HepG2 (cell line): Measurements from ENCODE around the gene TP53. TPM values are rescaled to one million over a fixed set of nuclear protein-coding genes. Genes with fewer than 3 reads are reported as not detected.

Source experiments
- ATAC-seq: fragments of 200-7000 bp; cut with Tn5 transposase; 3 replicates; pipeline ENCODE4 v1.9.1; 2020; ENCODE audit warnings: mild to moderate bottlenecking, moderate library complexity
- BruUV-seq: library from RNA; stranded (reverse); fragments of 400-500 nt; replicated peaks from 2 replicates; lab custom pipeline; 2021; lab: Mats Ljungman, UMichigan
- CTCF ChIA-PET: fragments of 300-600 bp; formaldehyde crosslinking; extraction: SDS; loops from one replicate; lab custom pipeline; 2021; ENCODE audit warnings: low total read pairs, inconsistent platforms, low intra/inter-chr PET ratio; lab: Yijun Ruan, JAX
- POLR2A ChIA-PET: fragments of 350-600 bp; sonication (Branson Sonifier 250); formaldehyde crosslinking; loops from one replicate; lab custom pipeline; 2020; ENCODE audit warnings: antibody characterized with exemption, inconsistent platforms; lab: Yijun Ruan, JAX
- DNase-seq: peaks from one replicate; pipeline ENCODE4 v3.0.0-alpha.2; 2015; ENCODE audit warnings: low spot score
- FAIRE-seq: peaks from 3 replicates; lab custom pipeline; 2011; peaks lifted over from hg19 to GRCh38; lab: Jason Lieb, UNC
- H2AFZ ChIP-seq: one replicate; pipeline ENCODE4 v1.6.1; 2011; ENCODE audit warnings: low read length, inconsistent platforms
- H3K27ac ChIP-seq: fragments of 300-600 bp; 3 replicates; pipeline ENCODE4 v1.8.0; 2011; ENCODE audit warnings: mixed run types, mild to moderate bottlenecking, mixed read lengths, low read length, inconsistent platforms; ENCODE audit not compliant: insufficient read depth; ENCODE audit errors: extremely low read length
- H3K27me3 ChIP-seq, 2 experiments: fragments of 200-600 bp in 1 of 2; 2 replicates in 1 of 2; 3 replicates in 1 of 2; pipeline versions ENCODE4 v1.6.0 to v1.8.0; 2011; ENCODE audit warnings: low read length in 2 of 2, mild to moderate bottlenecking in 2 of 2, moderate library complexity in 2 of 2, inconsistent platforms in 1 of 2; ENCODE audit not compliant: insufficient read depth in 2 of 2, control insufficient read depth in 1 of 2
- H3K36me3 ChIP-seq, 2 experiments: fragments of 200-600 bp in 1 of 2; replicated peaks in 1 of 2; 2 replicates in 1 of 2; 3 replicates in 1 of 2; pipeline versions ENCODE4 v1.5.1 to v1.8.0; 2011; ENCODE audit warnings: low read length in 2 of 2, inconsistent platforms in 1 of 2; ENCODE audit not compliant: insufficient read depth in 2 of 2, control insufficient read depth in 1 of 2
- H3K4me1 ChIP-seq: 2 replicates; pipeline ENCODE4 v1.5.1; 2012; ENCODE audit warnings: low read length, inconsistent platforms; ENCODE audit not compliant: insufficient read depth
- H3K4me2 ChIP-seq: 2 replicates; pipeline ENCODE4 v1.6.0; 2011; ENCODE audit warnings: low read depth, low read length, inconsistent platforms
- H3K4me3 ChIP-seq, 3 experiments: fragments of 200-600 bp in 1 of 3; sonication (generic), shearing (Covaris generic) in 1 of 3; replicated peaks in 1 of 3; 2 replicates each; pipeline ENCODE4 v1.5.1; 2011 to 2016; ENCODE audit warnings: low read length in 3 of 3, inconsistent platforms in 2 of 3, low read depth in 2 of 3, mild to moderate bottlenecking in 2 of 3, control low read depth in 1 of 3, mixed read lengths in 1 of 3; ENCODE audit not compliant: insufficient read depth in 1 of 3
- H3K79me2 ChIP-seq: one replicate; pipeline ENCODE4 v1.6.1; 2011; ENCODE audit warnings: low read length, inconsistent platforms; ENCODE audit not compliant: insufficient read depth
- H3K9ac ChIP-seq: 2 replicates; pipeline ENCODE4 v1.6.0; 2011; ENCODE audit warnings: mild to moderate bottlenecking, low read depth, low read length, inconsistent platforms; ENCODE audit not compliant: insufficient read depth
- H3K9me3 ChIP-seq: 2 replicates; pipeline ENCODE4 v1.5.1; 2012; ENCODE audit warnings: mild to moderate bottlenecking, low read length
- H4K20me1 ChIP-seq: 2 replicates; pipeline ENCODE4 v1.6.0; 2011; ENCODE audit warnings: inconsistent platforms, mild to moderate bottlenecking, low read length, moderate library complexity; ENCODE audit not compliant: insufficient read depth
- CTCF ChIP-seq: sonication (generic); formaldehyde crosslinking; IDR thresholded peaks from 2 replicates; pipeline ENCODE4 v1.5.0; 2020; ENCODE audit warnings: mild to moderate bottlenecking, missing genetic modification reagents, moderate library complexity
- IRF2 ChIP-seq: IDR thresholded peaks from 2 replicates; pipeline ENCODE4 v1.6.1; 2018; ENCODE audit warnings: missing genetic modification reagents, missing compliant biosample characterization
- JUN ChIP-seq: sonication (generic); formaldehyde crosslinking; IDR thresholded peaks from 2 replicates; pipeline ENCODE4 v1.4.0; 2020; ENCODE audit warnings: mild to moderate bottlenecking, missing genetic modification reagents
- NR2F1 ChIP-seq, 2 experiments: fragments of 450-650 bp in 1 of 2; formaldehyde crosslinking in 1 of 2; IDR thresholded peaks; 2 replicates each; pipeline versions ENCODE4 v1.5.0 to v1.6.1; 2016 to 2020; ENCODE audit warnings: mild to moderate bottlenecking in 1 of 2, missing compliant biosample characterization in 1 of 2, missing genetic modification reagents in 1 of 2, moderate library complexity in 1 of 2
- RAD21 ChIP-seq: fragments of 450-650 bp; formaldehyde crosslinking; IDR thresholded peaks from 2 replicates; pipeline ENCODE4 v1.5.0; 2020; ENCODE audit warnings: mild to moderate bottlenecking
- SAP130 ChIP-seq: IDR thresholded peaks from 2 replicates; pipeline ENCODE4 v1.6.1; 2016; ENCODE audit warnings: low read depth
- SIN3A ChIP-seq: IDR thresholded peaks from 2 replicates; pipeline ENCODE4 v1.6.1; 2011; ENCODE audit warnings: low read depth, mild to moderate bottlenecking, control low read depth, low read length, borderline replicate concordance
- SMC3 ChIP-seq: IDR thresholded peaks from 2 replicates; pipeline ENCODE4 v1.6.1; 2011; ENCODE audit warnings: low read length, improper control_type of control experiment
- STAG1 ChIP-seq: sonication (generic); formaldehyde crosslinking; IDR thresholded peaks from 2 replicates; pipeline ENCODE4 v1.4.0; 2020; ENCODE audit warnings: missing genetic modification reagents
- THAP11 ChIP-seq: IDR thresholded peaks from 2 replicates; pipeline ENCODE4 v1.6.1; 2016; ENCODE audit warnings: missing biosample characterization, missing genetic modification reagents
- ZNF33A ChIP-seq: sonication (generic); formaldehyde crosslinking; IDR thresholded peaks from 2 replicates; pipeline ENCODE4 v1.5.1; 2020; ENCODE audit warnings: missing genetic modification reagents, mild to moderate bottlenecking, moderate library complexity, borderline replicate concordance
- ZNF34 ChIP-seq: sonication (generic); formaldehyde crosslinking; IDR thresholded peaks from 2 replicates; pipeline ENCODE4 v1.4.0; 2020; ENCODE audit warnings: mild to moderate bottlenecking, missing genetic modification reagents, borderline replicate concordance
- ZNF644 ChIP-seq: IDR thresholded peaks from 2 replicates; pipeline ENCODE4 v1.6.1; 2016; ENCODE audit warnings: low read depth
- ZNF792 ChIP-seq: IDR thresholded peaks from 2 replicates; pipeline ENCODE4 v1.6.1; 2016
- ZNF891 ChIP-seq: sonication (generic); formaldehyde crosslinking; IDR thresholded peaks from 2 replicates; pipeline ENCODE4 v1.5.0; 2020; ENCODE audit warnings: mild to moderate bottlenecking, missing genetic modification reagents
- WGBS: methylation state at CpG from one replicate; pipeline ENCODE4 v1.1.6; 2017; ENCODE audit warnings: low lambda C conversion rate; 5-methylcytosine and 5-hydroxymethylcytosine counted together
- in situ Hi-C: cut with HindIII; loops from 2 replicates; pipeline ENCODE4 v1.10.0; 2017; ENCODE audit warnings: low pct_unique_long_range_greater_than_20kb; ENCODE audit not compliant: extremely low pct_ligation_motif_present
- intact Hi-C: fragments of 100-400 bp; cut with micrococcal nuclease; formaldehyde crosslinking; loops from one replicate; pipeline ENCODE4 v1.10.0; 2022; ENCODE audit not compliant: unreplicated experiment
- polyA plus RNA-seq, 8 experiments: library from polyadenylated mRNA; depleted of rRNA in 3 of 8; stranded (reverse) in 7 of 8; unstranded in 1 of 8; fragments of >200 nt; fragmentation: Illumina TruSeq in 4 of 8; extraction: Trizol in 4 of 8; gene quantifications; 2 replicates each; pipeline versions ENCODE4 v1.2.1 to v1.2.3, GENCODE V29; 2011 to 2016; ENCODE audit warnings: low read depth in 4 of 8, missing spikeins in 1 of 8, mixed read lengths in 1 of 8; ENCODE audit not compliant: insufficient read depth in 1 of 8
- total RNA-seq, 5 experiments: library from RNA; depleted of rRNA; stranded (reverse); fragments of >200 nt; fragmentation: Illumina TruSeq; extraction: Trizol; gene quantifications; 2 replicates each; pipeline ENCODE4 v1.2.3, GENCODE V29; 2016; ENCODE audit warnings: low read depth in 1 of 5
- TF ChIP-seq, protein P1 (sequence below): sonication (generic); formaldehyde crosslinking; IDR thresholded peaks from 2 replicates; pipeline ENCODE4 v1.4.0; 2020; ENCODE audit warnings: low read depth, mild to moderate bottlenecking, missing genetic modification reagents

The TP53 gene
- total and polyA plus RNA-seq, 2 of the 13 experiments (the other 11 are each of a cell fraction or from before 2014, with no cell fraction given) = 17.1 to 29.9 TPM

GRCh38 chr17:7634384-7634783, 52.9 kb downstream of the TP53 start:
- BruUV-seq = no TSS peak
- H3K27ac ChIP-seq = no peak overlapping the region
- ChIA-PET POLR2A (interaction anchor here (1.4 kb wide), 1 partner anchor 53 kb away, joined by 3 read pairs; the partner anchor contains the start of gene TP53), CTCF (interaction anchor here (0.5 to 2.5 kb wide), 3 partner anchors 32 to 53 kb away, joined by 3 to 12 read pairs (median 10); partner anchors contain the start of genes TP53 and WRAP53)
- H3K4me3 ChIP-seq = no peak overlapping the region
- no peak for FAIRE-seq
- H3K4me2 ChIP-seq = no peak overlapping the region
- TF ChIP-seq NR2F1 (CRISPR knock-in tag; IDR thresholded peaks at IDR 0.05) = no peak
- TF ChIP-seq SIN3A = no peak
- peak; percentile 77 for TF ChIP-seq SMC3
- peak; percentile 60 for TF ChIP-seq RAD21 (CRISPR knock-in tag)
- no peak for TF ChIP-seq ZNF792 (CRISPR knock-in tag)
- TF ChIP-seq CTCF = peak; percentile 83
- no peak for TF ChIP-seq ZNF34 (CRISPR knock-in tag)
- no peak for TF ChIP-seq ZNF891
- TF ChIP-seq JUN (CRISPR knock-in tag) = no peak
- TF ChIP-seq ZNF644 (CRISPR knock-in tag) = 0 out of 2 replicates have a peak, but pooled peaks have one; percentile 34
- TF ChIP-seq ZNF33A (CRISPR knock-in tag) = no peak
- TF ChIP-seq STAG1 (CRISPR knock-in tag) = peak; percentile 68
- TF ChIP-seq THAP11 (CRISPR knock-in tag) = peak; percentile 49; the same call in 1 of the 2 replicates
- TF ChIP-seq, protein P1, sequence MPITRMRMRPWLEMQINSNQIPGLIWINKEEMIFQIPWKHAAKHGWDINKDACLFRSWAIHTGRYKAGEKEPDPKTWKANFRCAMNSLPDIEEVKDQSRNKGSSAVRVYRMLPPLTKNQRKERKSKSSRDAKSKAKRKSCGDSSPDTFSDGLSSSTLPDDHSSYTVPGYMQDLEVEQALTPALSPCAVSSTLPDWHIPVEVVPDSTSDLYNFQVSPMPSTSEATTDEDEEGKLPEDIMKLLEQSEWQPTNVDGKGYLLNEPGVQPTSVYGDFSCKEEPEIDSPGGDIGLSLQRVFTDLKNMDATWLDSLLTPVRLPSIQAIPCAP (CRISPR knock-in tag) = no peak
- TF ChIP-seq IRF2 (CRISPR knock-in tag) = no peak
- 0 out of 2 replicates have a peak, but pooled peaks have one; percentile 11 for TF ChIP-seq SAP130 (CRISPR knock-in tag)
- TF ChIP-seq, all 625 proteins: peak for 7
- H3K4me1 ChIP-seq = peaks cover 42% of the 10 kb centered on the region
- WGBS = 56% methylated on average over 5 of the region's 5 CpGs
- H3K79me2 ChIP-seq = no peaks in the 10 kb centered on the region
- in situ Hi-C loops (loop anchor here (5.0 kb wide), 2 partner anchors 53 to 83 kb away; partner anchors contain the start of genes DNAH2, TP53 and WRAP53), intact Hi-C loops (loop anchor here (5.0 kb wide), 2 partner anchors 38 to 53 kb away; partner anchors contain the start of genes TP53 and WRAP53)
- H3K27me3 ChIP-seq = no peaks in the 10 kb centered on the region; a peak in 1 of 5 replicates
- H3K9me3 ChIP-seq = no peaks in the 10 kb centered on the region
- H3K36me3 ChIP-seq = no peaks in the 10 kb centered on the region
- H2AFZ ChIP-seq = no peak overlapping the region
- no peak overlapping the region for H3K9ac ChIP-seq
- DNase-seq (no peak), ATAC-seq (peak; percentile 17)
- no peaks in the 10 kb centered on the region for H4K20me1 ChIP-seq
